GM23338 (cell line): ENCODE measurements around the gene ACTL6B.

Source experiments
- CREB1 ChIP-seq: fragments of 250-450 bp; sonication (Bioruptor Pico); IDR thresholded peaks from 2 replicates; pipeline ENCODE4 v1.5.0; 2020; ENCODE audit warnings: low read depth, mild to moderate bottlenecking, moderate library complexity
- EZH2 ChIP-seq: fragments of 200-600 bp; sonication (generic); IDR thresholded peaks from one replicate; pipeline ENCODE4 v1.8.0; 2017; ENCODE audit warnings: antibody characterized with exemption, mild to moderate bottlenecking, low read depth; ENCODE audit not compliant: unreplicated experiment
- EZH2phosphoT487 ChIP-seq: fragments of 200-600 bp; sonication (generic); IDR thresholded peaks from one replicate; pipeline ENCODE4 v1.8.1; 2018; ENCODE audit warnings: antibody characterized with exemption; ENCODE audit not compliant: unreplicated experiment
- JUNB ChIP-seq: IDR thresholded peaks from one replicate; pipeline ENCODE4 v1.6.1; 2016; ENCODE audit warnings: antibody characterized with exemption; ENCODE audit not compliant: unreplicated experiment
- POLR2AphosphoS5 ChIP-seq: IDR thresholded peaks from 2 replicates; pipeline ENCODE4 v1.6.1; 2016; ENCODE audit warnings: antibody characterized with exemption, low read depth
- REST ChIP-seq: IDR thresholded peaks from one replicate; pipeline ENCODE4 v1.6.1; 2018; ENCODE audit warnings: antibody characterized with exemption; ENCODE audit not compliant: unreplicated experiment
- TF ChIP-seq, protein P1 (sequence below), 2 experiments: fragments of 200-600 bp in 1 of 2; sonication (generic) in 1 of 2; conservative IDR thresholded peaks; 2 replicates each; pipeline versions ENCODE4 v1.5.1 to v1.6.1; 2016 to 2017; ENCODE audit warnings: antibody characterized with exemption in 2 of 2, low read depth in 2 of 2, mild to moderate bottlenecking in 2 of 2, moderate library complexity in 1 of 2

- TF ChIP-seq, protein P1, sequence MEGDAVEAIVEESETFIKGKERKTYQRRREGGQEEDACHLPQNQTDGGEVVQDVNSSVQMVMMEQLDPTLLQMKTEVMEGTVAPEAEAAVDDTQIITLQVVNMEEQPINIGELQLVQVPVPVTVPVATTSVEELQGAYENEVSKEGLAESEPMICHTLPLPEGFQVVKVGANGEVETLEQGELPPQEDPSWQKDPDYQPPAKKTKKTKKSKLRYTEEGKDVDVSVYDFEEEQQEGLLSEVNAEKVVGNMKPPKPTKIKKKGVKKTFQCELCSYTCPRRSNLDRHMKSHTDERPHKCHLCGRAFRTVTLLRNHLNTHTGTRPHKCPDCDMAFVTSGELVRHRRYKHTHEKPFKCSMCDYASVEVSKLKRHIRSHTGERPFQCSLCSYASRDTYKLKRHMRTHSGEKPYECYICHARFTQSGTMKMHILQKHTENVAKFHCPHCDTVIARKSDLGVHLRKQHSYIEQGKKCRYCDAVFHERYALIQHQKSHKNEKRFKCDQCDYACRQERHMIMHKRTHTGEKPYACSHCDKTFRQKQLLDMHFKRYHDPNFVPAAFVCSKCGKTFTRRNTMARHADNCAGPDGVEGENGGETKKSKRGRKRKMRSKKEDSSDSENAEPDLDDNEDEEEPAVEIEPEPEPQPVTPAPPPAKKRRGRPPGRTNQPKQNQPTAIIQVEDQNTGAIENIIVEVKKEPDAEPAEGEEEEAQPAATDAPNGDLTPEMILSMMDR (conservative IDR thresholded peaks at IDR 0.05; ENCODE audit: low read depth in 2 of 2), result no peak
- no peak for TF ChIP-seq EZH2
- no peak for TF ChIP-seq EZH2phosphoT487
- no peak for TF ChIP-seq POLR2AphosphoS5
- no peak for TF ChIP-seq CREB1
- TF ChIP-seq REST, result no peak
- no peak for TF ChIP-seq JUNB
Measured at GRCh38 chr7:100681491-100682227, 25.4 kb upstream of the ACTL6B start.
